ENCODE results near the gene CKAP2L.

Gene CKAP2L, protein sequence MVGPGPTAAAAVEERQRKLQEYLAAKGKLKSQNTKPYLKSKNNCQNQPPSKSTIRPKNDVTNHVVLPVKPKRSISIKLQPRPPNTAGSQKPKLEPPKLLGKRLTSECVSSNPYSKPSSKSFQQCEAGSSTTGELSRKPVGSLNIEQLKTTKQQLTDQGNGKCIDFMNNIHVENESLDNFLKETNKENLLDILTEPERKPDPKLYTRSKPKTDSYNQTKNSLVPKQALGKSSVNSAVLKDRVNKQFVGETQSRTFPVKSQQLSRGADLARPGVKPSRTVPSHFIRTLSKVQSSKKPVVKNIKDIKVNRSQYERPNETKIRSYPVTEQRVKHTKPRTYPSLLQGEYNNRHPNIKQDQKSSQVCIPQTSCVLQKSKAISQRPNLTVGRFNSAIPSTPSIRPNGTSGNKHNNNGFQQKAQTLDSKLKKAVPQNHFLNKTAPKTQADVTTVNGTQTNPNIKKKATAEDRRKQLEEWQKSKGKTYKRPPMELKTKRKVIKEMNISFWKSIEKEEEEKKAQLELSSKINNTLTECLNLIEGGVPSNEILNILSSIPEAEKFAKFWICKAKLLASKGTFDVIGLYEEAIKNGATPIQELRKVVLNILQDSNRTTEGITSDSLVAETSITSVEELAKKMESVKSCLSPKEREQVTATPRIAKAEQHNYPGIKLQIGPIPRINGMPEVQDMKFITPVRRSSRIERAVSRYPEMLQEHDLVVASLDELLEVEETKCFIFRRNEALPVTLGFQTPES

DNA sequence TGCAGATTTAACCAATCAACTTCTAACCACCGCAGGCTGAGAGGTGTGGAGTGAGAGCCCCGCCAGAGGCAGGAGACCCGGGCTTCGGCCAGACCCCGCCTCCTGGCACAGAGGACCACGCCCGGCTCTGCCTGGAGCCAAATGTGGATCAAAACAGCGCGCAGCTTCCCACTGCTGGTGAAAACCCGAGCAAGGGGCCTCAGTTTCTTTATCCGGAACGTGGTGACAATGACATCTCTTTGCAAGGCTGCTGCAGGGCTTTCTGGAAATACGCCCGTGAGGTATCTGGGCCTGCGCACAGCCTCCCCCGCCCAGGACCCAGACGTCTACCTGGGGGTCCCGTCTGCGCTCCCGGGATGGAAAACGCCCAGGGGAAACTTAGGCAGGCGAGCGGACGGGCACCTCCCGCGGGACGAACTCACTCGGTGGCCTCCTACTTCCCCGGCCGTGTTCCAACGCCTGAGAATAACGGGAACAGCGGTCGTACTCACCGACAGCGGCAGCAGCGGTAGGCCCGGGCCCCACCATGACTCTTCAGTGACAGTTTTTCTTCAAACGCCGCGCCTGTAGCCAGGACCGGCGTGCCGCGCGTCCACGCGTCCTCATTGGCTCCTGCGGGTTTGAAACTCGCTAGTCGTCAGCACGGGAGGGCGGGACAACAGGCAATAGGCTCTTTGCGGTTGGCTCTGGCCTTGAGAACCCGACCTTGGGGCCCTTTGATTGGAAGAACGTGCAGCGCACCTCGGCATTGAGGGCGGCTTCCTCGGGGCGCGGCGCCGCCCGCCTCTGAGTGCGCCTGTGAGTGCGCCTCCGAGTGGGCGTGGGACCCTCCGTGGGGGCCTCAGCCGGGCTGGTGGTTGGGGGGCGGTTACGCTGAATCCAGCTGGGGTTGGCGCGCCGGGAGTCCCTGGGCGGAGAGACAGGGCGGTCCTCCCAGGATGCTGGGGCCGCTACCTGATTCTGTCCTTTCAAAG lies at the start of gene CKAP2L:
Gene CKAP2L (minus strand): TSS at position 539 of the 974 bp plus-strand sequence. CDS start 11 bp downstream, at position 528.
- DNase-seq = peak; percentile 99

DNA sequence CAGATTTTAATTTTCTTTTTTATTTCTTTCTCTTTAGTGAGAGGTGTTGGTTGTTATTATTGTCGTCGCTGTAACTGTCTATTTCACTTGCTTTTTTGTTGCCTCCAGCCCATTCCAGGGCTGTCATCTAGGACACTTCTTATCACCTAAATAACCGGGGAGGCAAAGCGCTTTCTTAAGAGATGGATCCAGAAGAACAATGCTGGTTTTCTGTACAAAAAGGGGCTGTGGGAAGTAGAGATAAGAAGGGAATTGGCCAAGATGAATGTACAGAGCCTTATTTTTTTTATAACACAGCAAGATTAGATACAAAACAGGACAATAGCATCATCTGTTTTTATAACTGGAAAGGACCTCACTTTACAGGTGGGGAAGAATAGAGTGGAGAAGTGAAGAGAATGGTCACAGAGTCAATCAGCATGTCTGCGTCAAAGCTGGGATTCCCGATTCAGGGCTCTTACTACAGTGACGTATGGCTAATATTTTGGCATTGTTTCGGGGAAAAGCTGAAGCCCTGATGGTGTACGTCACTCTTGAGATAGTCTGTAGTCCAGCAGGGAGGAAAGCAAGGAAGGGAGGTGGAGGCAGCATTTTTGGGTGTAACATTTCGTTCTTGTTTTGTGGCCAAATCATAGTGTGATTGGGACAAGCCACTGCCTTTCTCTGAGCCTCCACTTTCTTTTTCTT lies 49.0 kb upstream of the CKAP2L start:
- no peak for DNase-seq

DNA sequence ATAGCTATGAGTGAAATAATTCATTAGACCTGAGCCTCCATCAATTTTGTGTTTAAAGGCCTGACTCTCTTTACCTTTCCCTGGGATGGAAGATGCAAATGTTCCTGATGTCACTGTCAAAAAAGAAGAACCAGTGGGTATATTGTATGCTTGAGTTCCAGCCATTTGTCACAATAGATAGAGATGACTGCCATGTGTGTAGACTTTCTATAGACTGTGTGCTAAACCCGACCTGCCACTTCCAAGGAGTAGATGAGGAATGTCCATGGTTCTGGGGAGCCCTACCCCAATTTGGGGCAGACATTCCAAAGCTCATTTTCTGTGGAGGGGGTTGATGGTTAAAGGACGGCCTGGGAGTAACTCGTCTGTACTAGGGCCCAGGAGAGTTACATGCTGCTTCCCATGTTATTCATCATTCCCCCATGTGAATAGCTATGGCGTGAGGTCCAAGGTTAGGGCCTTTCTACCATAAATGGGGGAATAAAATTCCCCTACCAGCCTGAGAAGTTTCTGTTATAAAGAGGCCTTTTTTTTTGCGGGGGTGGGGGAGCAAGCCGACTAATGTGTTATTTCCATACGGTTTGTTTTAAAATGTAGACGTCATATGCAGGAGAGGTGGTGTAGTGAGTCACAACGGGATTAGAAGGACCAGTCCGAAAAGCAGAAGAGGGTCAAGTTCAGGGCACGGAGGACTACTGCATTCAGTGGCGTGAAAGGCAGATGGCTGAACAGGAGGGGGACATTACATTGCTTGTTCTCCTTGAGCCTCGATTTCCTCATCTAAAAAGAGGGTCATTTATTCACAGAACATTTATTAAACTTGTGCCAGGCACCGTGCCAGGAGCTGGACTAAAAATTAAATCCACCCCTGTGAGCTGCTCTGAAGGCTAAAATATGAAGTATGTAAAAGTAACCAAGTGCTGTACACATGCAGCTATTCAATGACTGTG lies 48.2 kb upstream of the CKAP2L start:
- DNase-seq = no peak

DNA sequence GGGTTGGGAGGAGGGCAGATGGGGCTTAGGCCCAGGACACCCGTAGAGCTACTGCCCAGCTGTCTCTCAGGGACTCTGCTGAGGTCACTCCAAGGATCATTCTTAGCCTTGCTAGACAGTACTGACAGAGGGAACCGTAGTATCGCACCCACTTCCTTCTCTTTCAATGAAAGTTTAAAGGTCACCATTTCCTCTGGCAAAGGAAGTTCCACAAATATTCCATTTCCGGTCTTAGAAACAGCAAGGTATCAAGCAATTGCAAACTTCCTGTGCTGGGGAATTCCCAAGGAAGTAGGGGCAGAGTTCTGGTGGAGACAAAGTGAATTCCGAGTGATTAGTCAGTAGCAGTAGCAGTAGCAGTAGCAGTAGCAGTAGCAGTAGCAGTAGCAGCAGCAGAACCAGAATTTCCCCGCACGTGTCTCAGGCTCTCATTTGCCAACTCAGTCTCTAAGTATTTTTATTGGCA lies 47.5 kb upstream of the CKAP2L start:
- DNase-seq = peak; percentile 94

DNA sequence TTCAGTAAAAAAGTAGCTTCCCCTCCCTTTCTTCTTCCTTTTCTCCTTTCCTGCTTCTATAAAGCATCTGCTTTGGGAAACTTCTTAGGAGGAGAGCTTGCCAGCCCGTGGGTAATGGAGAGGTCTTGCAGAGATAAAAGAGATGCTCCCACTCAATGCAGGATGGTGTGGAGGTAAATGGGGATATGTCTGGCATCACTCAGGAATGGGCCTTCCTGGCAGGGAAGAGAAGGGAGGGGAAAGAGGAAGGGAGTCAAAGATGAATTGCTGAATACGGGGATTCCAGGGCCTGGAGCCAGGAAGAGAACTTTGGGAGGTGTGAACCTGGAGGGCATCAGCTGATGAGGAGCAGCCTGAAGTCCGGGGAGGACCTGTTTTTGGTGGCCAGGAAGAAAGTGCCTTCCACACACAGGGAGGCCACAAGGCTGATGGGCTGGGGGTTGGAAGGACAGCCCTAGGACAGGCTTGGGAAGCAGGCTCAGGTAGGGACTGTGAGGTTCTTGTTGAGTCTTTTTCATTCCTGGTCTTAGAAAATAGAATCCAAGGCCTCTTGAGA lies 46.9 kb upstream of the CKAP2L start:
- DNase-seq = peak; percentile 82

DNA sequence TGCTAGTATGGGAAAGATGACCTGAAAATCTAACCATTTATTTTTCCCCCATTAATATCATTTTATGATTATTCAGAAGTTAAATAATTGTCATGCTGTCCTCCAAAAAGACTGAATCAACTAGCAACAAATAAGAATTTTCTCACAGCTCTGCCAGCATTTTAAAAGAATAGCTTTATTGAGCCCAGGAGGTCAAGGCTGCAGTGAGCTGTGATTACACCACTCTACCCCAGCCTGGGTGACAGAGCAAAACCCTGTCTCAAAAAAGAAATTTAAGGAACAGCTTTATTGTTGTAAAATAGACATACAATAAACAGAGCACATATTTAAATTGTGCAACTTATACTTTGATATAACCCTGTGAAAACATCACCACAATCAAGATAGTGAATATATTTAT lies 44.7 kb upstream of the CKAP2L start:
- DNase-seq = no peak

DNA sequence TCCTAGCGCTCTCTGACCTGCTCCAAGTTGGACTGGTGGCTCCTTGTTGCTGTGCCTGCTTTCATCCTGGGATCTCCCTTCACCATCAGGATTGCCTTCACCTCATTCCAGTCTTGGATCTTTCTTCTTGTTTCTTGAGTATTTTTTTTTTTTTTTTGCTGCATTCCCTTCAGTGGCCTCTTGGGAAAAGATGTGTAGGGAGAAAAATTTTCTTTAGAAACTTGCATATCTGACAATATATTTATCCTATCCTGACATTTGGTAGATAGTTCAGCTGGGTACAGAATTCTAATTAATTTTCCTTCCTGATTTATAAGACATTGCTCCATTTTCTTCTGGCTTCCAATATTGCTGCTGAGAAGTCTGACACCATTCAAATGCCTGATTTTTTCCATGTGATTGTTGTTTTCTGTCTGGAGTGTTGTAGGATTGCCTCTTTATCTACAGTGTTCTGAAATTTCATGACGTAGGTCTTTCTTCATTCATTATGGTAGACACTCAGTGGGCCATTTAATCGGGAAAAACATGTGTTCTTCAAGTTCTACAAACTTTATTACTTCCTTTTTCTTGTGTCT lies 42.9 kb upstream of the CKAP2L start:
- DNase-seq = no peak

DNA sequence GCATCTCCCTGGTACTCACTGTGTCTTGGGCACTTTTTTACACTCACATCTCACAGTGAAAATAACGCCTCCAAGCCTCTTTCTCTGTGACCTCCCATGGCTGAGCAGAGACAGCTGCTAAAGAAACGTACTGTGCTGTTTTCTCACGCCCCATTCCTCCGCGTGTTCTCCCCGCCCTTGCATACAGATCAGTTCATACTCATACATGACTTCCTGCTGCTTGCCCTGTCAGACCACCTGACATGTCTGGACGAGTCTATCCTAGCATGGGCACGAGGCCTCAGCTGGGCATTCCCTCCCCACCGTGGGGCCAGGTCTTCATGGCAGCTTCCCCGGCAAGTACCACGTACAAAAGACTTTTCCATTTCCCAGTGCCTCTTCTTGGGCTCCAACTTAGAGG lies 41.1 kb upstream of the CKAP2L start:
- no peak for DNase-seq

DNA sequence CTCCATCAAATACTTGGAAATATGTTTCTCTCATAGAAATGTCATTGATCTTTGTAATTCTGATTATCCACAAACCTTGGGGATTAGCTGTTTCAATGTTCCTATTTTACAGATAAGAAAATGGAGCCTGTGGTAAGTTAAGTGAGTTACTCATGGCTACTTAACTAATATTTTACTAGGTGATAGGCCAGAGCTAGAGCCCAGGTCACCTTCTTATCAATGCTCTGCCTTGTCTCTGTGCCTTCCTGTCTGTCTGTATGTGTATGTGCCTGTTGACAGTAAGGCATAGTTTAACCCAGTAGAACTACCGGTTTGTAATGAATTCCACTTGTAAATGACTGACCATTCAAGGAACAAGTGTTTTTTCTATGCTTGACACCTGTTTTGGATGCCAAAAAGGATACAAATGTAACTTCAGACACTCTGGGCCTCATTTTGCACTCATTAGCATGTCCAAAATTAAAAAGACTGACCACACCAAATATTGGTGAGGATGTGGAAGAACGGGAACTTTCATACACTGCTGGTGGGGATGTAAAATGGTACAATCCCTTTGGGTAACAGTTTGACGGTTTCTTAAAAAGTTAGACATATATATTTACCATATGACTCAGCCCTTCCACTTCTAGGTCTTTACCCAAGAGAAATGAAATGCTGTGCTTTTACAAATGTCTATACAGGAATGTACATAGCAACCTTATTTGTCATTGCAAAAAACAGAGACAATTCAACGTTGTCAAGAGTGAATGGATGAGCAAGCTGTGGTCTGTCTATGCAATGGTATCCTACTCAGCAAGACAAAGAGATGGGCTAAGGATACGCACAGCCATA lies 39.5 kb upstream of the CKAP2L start:
- DNase-seq = peak; percentile 65

DNA sequence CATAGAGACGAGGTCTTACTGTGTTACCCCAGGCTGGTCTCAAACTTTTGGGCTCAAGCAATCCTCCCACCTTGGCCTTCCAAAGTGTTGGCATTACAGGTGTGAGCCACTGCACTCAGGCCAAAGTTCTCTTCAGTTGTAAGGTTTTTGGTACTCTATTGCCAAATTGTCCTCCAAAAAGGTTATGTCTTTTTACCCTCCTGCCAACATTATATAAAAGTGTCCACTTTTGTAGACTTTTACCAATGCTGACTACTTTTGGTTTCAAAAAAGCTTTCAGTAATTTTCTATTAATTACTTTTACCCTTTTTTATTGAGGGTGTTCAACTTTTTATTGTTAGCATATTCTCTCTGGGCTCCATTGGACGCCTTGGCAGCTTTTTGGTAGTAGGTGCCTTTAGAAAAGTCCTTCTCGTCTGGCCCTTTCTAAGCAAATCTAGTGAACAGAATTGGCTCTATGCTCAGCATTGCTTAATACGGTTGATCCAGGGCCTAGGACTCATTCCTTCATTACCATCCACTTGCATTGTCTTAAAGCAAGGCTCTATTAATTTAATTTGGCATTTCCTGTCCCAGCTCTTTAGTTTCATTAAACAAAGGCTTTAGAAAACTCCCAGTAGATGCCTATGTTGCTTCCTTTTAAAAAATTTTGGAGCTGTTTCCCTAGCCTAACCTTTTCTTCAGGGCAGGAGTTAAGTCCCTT lies 36.6 kb upstream of the CKAP2L start:
- no peak for DNase-seq

DNA sequence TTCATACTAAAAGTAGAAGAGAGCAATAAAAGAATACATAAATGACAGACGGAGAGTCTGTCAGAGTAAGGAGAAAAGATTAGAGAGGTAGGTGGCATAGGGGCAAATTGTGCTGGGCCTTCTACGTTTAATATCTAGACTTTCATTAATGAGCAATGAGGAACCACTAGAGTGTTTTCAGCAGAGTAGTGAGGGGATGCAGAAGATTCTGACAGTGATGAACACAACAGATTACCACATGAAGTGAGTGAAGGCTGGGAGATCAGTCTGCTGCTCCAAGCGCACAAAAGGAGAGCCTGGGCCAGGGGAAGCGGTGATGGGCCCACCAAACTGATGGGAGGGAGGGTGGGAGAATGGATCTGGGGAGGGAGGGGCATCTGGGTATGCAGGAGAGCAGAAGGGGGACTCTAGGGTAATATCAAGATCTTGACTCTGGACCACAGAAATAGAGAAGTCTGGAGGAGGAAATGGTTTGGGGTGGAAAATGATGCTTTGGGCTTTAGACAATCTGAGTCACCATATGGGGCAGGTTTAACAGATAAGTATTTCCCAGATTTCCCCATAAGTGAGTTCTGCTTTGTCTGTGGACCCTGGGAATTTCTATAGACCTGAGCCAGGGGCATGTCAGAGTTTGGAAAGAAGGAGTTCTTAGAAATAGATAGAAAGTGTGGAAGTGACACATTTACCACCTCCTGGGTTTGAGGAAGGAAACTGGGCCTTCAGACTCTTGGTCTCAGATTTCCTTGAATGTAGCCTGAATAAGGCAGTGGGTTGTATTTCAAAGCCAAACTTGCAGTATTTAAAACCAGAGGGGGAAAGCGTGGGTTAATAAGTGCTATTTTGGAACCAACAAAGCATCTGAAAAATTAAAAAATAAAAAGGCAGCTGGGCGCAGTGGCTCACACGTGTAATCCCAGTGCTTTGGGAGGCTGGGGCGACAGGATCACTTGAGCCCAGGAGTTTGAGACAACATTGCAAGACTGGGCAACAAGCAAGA lies 34.9 kb upstream of the CKAP2L start:
- DNase-seq = peak; percentile 42

DNA sequence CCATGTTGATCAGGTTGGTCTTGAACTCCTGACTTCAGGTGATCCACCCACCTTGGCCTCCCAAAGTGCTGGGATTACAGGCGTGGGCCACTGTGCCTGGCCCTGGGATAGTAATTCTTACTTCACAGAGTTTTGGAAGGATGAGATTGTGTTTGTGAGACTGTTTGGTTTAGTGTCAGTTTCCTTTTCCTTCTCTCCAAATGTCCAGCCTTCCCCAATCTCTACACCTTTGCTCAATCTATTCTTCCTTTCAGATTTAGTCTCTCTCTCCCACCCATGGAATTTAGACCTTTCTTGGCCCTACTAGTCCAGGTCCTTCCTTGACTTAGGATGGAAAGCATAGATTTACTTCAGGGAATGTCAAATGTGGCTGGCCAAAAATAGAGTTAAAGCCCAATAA lies 32.1 kb upstream of the CKAP2L start:
- no peak for DNase-seq

DNA sequence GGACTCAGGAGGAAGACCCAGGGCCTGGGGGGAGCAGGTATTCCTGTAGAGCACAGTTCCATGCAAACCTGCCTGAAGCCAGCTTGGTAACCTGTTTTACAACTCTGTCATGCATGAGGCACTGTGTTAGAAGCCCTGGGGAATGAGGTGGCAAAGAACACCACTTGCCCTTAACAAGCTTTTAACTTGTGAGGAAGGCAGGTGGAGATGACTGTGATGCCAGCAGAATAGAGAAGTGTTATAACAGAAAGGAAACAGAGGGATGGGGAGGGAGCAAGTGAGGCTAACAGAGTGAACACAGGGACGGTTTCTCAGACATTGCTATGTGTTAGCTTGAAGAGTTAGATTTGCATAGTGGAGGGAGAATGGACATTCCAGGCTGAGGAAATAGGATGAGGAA lies 31.4 kb upstream of the CKAP2L start:
- DNase-seq = no peak

DNA sequence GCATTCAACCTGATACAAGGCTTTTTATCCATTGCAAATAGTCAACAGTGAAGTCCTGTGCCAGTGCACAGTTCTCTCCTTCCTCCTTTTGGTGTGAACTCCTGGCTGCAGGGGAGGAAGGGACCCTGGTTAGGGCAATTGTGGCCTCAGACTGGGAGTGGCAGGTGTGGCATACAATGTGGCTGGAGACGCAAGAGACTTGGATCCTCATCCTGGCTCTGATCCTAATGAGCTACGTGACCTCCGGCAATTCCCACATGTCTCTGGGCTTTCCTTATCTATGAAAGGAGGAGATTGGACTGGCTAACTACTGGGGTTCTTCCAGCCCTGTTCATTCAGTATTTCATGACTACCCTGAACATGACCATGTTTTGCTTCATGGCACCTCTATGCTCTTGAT lies 30.4 kb upstream of the CKAP2L start:
- peak; percentile 69 for DNase-seq

DNA sequence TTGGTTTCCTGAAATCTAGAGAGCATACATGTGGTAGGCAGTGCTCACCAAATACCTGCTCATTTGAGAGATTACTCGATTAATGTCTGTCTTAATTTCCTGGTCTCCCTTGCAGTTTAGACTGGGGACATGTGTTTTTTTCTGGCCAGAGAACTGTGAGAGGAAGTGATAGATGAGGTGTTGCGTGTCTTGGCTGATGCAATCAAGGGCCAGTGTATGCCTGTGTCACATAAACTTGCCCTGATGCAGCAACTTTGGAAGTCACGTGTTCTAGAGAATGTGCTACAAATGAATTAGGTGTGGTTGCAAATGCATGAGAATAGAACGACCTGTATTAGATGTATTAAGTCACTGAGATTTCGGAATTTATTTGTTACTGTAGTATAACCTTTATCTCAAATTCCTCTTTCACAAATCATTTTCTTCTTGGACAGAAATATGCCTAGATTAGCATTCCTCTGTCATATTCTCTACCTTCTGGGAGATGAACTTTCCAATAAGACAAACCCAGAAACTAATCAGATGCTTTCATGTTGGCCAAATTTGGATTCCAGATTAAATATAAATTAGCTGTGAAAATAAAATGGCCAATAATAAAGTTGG lies 29.8 kb upstream of the CKAP2L start:
- peak; percentile 92 for DNase-seq

DNA sequence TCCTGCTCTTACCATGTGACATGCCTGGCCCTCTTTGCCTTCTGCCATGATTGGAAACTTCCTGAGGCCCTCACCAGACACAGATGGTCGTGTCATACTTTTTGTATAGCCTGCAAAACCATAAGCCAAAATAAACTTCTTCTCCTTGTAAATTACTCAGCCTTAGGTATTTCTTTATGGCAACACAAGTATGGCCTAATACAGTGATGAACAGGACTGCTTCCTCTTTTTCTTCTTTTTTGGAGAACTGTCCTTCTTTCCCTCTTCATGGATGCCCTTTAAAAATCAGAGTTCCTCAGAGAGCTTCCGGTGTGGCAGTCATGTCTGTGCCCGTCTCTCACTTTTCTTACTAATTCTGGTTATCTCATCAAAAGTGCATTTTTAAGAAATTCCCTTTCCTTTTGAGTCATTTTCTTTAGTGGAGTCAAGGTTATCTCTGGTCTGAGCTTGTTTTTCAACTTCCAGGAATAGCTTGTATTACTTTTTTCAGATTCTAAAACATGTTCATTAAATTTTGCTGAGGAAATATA lies 29.1 kb upstream of the CKAP2L start:
- DNase-seq = peak; percentile 45

DNA sequence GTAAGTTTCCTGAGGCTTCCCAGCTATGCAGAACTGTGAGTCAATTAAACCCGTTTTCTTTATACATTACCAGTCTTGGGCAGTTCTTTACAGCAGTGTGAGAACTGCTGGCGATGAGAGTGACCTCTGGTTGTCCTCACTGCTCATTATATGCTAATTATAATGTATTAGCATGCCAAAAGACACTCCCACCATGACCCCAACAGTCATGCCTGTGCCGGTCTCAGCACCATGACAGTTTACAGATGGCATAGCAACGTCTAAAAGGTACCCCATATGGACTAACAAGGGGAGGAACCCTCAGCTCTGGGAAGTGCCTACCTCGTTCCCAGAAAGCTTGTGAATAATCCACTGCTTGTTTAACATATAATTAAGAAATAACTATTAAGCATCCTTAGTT lies 28.0 kb upstream of the CKAP2L start:
- DNase-seq = no peak
